OCI-LY1 (cell line): ENCODE results near the gene DLG1.

Source experiments
- CTCF ChIP-seq: fragments of 200-600 bp; sonication (generic), shearing (Covaris generic); IDR thresholded peaks from 2 replicates; pipeline ENCODE4 v1.5.1; 2017; ENCODE audit warnings: mild to moderate bottlenecking, antibody characterized with exemption, low read length, moderate library complexity, mixed read lengths
- EZH2 ChIP-seq: fragments of 200-600 bp; sonication (generic), shearing (Covaris generic); IDR thresholded peaks from 2 replicates; pipeline ENCODE4 v1.8.0; 2017; ENCODE audit warnings: borderline replicate concordance, mixed run types, mild to moderate bottlenecking, antibody characterized with exemption, low read length, moderate library complexity, mixed read lengths

- no peak for TF ChIP-seq CTCF
- TF ChIP-seq EZH2: no peak
These were observed 70.4 kb downstream of the DLG1 start for GRCh38 chr3:197227780-197228574.
